Suprapubic skin (tissue), 3 donors: ENCODE measurements around the gene KLHL30.

Experiments
- EP300 ChIP-seq: sonication (generic); formaldehyde crosslinking; IDR thresholded peaks from one replicate; pipeline ENCODE4 v1.6.1; 2017; ENCODE audit warnings: antibody characterized with exemption
- POLR2A ChIP-seq, 2 donors: fragments of 450-650 bp; IDR thresholded peaks; one replicate each; pipeline ENCODE4 v1.6.1; 2017; ENCODE audit warnings: antibody characterized with exemption in 2 of 2, mild to moderate bottlenecking in 2 of 2, moderate library complexity in 2 of 2
- TF ChIP-seq, protein P1 (sequence below), 2 donors: fragments of 200-600 bp in 1 of 2; fragments of 450-650 bp in 1 of 2; sonication (generic) in 1 of 2; IDR thresholded peaks; one replicate each; pipeline ENCODE4 v1.5.1; 2016 to 2019; ENCODE audit warnings: antibody characterized with exemption in 2 of 2, mild to moderate bottlenecking in 1 of 2, moderate library complexity in 1 of 2

DNA sequence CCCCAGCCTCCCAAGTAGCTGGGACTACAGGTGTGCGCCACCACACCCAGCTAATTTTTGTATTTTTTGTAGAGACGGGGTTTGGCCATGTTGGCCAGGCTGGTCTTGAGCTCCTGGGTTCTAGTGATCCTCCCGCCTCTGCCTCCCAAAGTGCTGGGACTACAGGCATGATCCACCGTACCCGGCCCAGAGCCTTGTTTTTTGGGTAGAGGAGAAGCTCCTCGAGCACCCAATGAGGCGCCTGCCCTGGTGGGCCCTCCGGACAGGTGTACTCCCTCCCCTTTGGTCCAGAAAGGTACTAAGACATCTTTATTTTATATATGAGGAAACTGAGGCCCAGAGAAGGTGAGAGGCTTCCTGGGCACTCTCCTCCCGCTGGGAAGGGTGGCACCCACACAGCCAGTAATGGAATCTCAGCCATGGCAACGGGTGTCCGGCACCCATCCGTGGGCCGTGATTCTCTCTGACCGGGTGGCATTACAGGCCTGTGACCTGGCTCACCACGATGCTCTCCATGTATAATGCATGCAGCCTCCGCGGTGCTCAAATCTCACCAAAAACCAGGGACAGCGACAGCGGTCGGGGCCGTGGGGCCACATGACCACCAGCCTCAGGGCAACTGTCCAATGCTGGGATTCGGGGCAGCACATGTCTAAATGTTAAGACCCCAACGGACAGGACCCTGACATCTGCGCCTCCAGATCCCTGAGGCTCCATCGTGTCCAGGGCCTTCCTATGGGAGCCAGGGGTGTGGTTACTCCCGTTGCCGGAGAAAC is 16.8 kb upstream of the KLHL30 start:
- TF ChIP-seq POLR2A (IDR thresholded peaks at IDR 0.05) (no peak), EP300 (no peak)
- TF ChIP-seq, protein P1, sequence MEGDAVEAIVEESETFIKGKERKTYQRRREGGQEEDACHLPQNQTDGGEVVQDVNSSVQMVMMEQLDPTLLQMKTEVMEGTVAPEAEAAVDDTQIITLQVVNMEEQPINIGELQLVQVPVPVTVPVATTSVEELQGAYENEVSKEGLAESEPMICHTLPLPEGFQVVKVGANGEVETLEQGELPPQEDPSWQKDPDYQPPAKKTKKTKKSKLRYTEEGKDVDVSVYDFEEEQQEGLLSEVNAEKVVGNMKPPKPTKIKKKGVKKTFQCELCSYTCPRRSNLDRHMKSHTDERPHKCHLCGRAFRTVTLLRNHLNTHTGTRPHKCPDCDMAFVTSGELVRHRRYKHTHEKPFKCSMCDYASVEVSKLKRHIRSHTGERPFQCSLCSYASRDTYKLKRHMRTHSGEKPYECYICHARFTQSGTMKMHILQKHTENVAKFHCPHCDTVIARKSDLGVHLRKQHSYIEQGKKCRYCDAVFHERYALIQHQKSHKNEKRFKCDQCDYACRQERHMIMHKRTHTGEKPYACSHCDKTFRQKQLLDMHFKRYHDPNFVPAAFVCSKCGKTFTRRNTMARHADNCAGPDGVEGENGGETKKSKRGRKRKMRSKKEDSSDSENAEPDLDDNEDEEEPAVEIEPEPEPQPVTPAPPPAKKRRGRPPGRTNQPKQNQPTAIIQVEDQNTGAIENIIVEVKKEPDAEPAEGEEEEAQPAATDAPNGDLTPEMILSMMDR (IDR thresholded peaks at IDR 0.05) = no peak
